HCT116 (cell line): ENCODE data around the gene HEXIM1. TPM values are rescaled to one million over a fixed set of nuclear protein-coding genes. Genes with fewer than 3 reads are reported as not detected.

Experiments used
- ATAC-seq: fragments of 200-7000 bp; cut with Tn5 transposase; 2 replicates; pipeline ENCODE4 v1.9.1; 2020; ENCODE audit warnings: mild to moderate bottlenecking, moderate library complexity
- BruUV-seq: library from RNA; stranded (reverse); fragments of 400-500 nt; replicated peaks from 2 replicates; lab custom pipeline; 2021; lab: Mats Ljungman, UMichigan
- CTCF ChIA-PET: fragments of 300-600 bp; sonication (Branson Sonifier 250); formaldehyde crosslinking; loops from one replicate; lab custom pipeline; 2021; ENCODE audit warnings: antibody characterized with exemption; lab: Charles Lee
- POLR2A ChIA-PET: fragments of 300-600, 350-600 bp; sonication (Branson Sonifier 250); formaldehyde crosslinking; loops from one replicate; lab custom pipeline; 2021; ENCODE audit warnings: antibody characterized with exemption; lab: Charles Lee
- RAD21 ChIA-PET, 2 experiments: fragments of 300-600 bp; sonication (Branson Sonifier 250); formaldehyde crosslinking; loops; one replicate each; lab custom pipeline; 2023; ENCODE audit warnings: low total read pairs in 2 of 2; ENCODE audit not compliant: uncharacterized antibody in 2 of 2, unreplicated experiment in 2 of 2, low non-redundant PET in 1 of 2; lab: Charles Lee
- DNase-seq: peaks from one replicate; pipeline ENCODE4 v3.0.0-alpha.2; 2010; ENCODE audit warnings: low read depth, low spot score
- H2AFZ ChIP-seq: fragments of 200-600 bp; shearing (Covaris generic), sonication (generic); 2 replicates; pipeline ENCODE4 v1.6.1; 2017; ENCODE audit warnings: low read depth, mixed run types, mixed read lengths, antibody characterized with exemption, low read length; ENCODE audit not compliant: poor library complexity, severe bottlenecking
- H3K27ac ChIP-seq: 2 replicates; pipeline ENCODE4 v1.5.1; 2012; ENCODE audit warnings: low read depth, low read length
- H3K27me3 ChIP-seq: fragments of 200-600 bp; sonication (generic); 2 replicates; pipeline ENCODE4 v1.6.1; 2016; ENCODE audit warnings: mixed run types, low read length, mixed read lengths; ENCODE audit not compliant: insufficient read depth
- H3K36me3 ChIP-seq, 2 experiments: fragments of 200-500 bp in 1 of 2; fragments of 200-600 bp in 1 of 2; sonication (Bioruptor generic) in 1 of 2; sonication (generic) in 1 of 2; 2 replicates each; pipeline versions ENCODE4 v1.5.1 to v1.6.1; 2014 to 2016; ENCODE audit warnings: low read length in 2 of 2, inconsistent platforms in 1 of 2, mixed read lengths in 1 of 2, mixed run types in 1 of 2; ENCODE audit not compliant: insufficient read depth in 2 of 2, control insufficient read depth in 1 of 2
- H3K4me1 ChIP-seq, 2 experiments: fragments of 200-600 bp in 1 of 2; sonication (generic) in 1 of 2; 2 replicates each; pipeline versions ENCODE4 v1.5.1 to v1.6.1; 2012 to 2017; ENCODE audit warnings: low read length in 2 of 2, inconsistent platforms in 1 of 2, mild to moderate bottlenecking in 1 of 2, mixed read lengths in 1 of 2, mixed run types in 1 of 2, moderate library complexity in 1 of 2; ENCODE audit not compliant: insufficient read depth in 2 of 2, control insufficient read depth in 1 of 2
- H3K4me2 ChIP-seq: fragments of 200-600 bp; sonication (generic); 2 replicates; pipeline ENCODE4 v1.6.1; 2017; ENCODE audit warnings: mixed run types, low read length, mixed read lengths
- H3K4me3 ChIP-seq, 2 experiments: fragments of 200-600 bp in 1 of 2; sonication (generic) in 1 of 2; replicated peaks in 1 of 2; 2 replicates each; pipeline ENCODE4 v1.5.1; 2011 to 2016; ENCODE audit warnings: low read length in 2 of 2, control low read depth in 1 of 2, low read depth in 1 of 2, mild to moderate bottlenecking in 1 of 2, mixed read lengths in 1 of 2, mixed run types in 1 of 2
- H3K79me2 ChIP-seq: fragments of 200-600 bp; sonication (generic); 2 replicates; pipeline ENCODE4 v1.6.1; 2017; ENCODE audit warnings: mild to moderate bottlenecking, mixed run types, low read length, moderate library complexity, mixed read lengths; ENCODE audit not compliant: insufficient read depth
- H3K9ac ChIP-seq: fragments of 200-600 bp; sonication (generic); 2 replicates; pipeline ENCODE4 v1.6.1; 2016; ENCODE audit warnings: low read length, mixed read lengths
- H3K9me2 ChIP-seq: fragments of 200-600 bp; sonication (generic), shearing (Covaris generic); 2 replicates; pipeline ENCODE4 v1.6.1; 2017; ENCODE audit warnings: mixed run types, mild to moderate bottlenecking, moderate library complexity; ENCODE audit not compliant: insufficient read depth
- H3K9me3 ChIP-seq, 2 experiments: fragments of 200-500 bp in 1 of 2; fragments of 200-600 bp in 1 of 2; sonication (Bioruptor generic) in 1 of 2; sonication (generic) in 1 of 2; 2 replicates each; pipeline ENCODE4 v1.6.1; 2014 to 2017; ENCODE audit warnings: low read length in 2 of 2, mixed read lengths in 2 of 2, inconsistent platforms in 1 of 2, low read depth in 1 of 2, mild to moderate bottlenecking in 1 of 2, mixed run types in 1 of 2, moderate library complexity in 1 of 2; ENCODE audit not compliant: control insufficient read depth in 1 of 2, insufficient read depth in 1 of 2
- H4K20me1 ChIP-seq: fragments of 200-600 bp; sonication (generic), shearing (Covaris generic); 2 replicates; pipeline ENCODE4 v1.6.1; 2017; ENCODE audit warnings: mixed run types, mild to moderate bottlenecking, moderate library complexity; ENCODE audit not compliant: insufficient read depth
- CBX3 ChIP-seq: IDR thresholded peaks from 2 replicates; pipeline ENCODE4 v1.6.1; 2012; ENCODE audit warnings: low read depth
- CEBPB ChIP-seq: IDR thresholded peaks from 2 replicates; pipeline ENCODE4 v1.6.1; 2012; ENCODE audit warnings: low read depth
- EGR1 ChIP-seq: IDR thresholded peaks from 2 replicates; pipeline ENCODE4 v1.6.1; 2012; ENCODE audit warnings: low read depth
- JUND ChIP-seq: IDR thresholded peaks from 2 replicates; pipeline ENCODE4 v1.6.1; 2012
- POLR2AphosphoS5 ChIP-seq: IDR thresholded peaks from 2 replicates; pipeline ENCODE4 v1.6.1; 2011; ENCODE audit warnings: mild to moderate bottlenecking, low read depth, low read length, moderate library complexity
- RAD21 ChIP-seq: IDR thresholded peaks from 2 replicates; pipeline ENCODE4 v1.6.1; 2012; ENCODE audit warnings: low read depth, mild to moderate bottlenecking
- SIN3A ChIP-seq: IDR thresholded peaks from 2 replicates; pipeline ENCODE4 v1.6.1; 2012; ENCODE audit warnings: low read depth
- TCF7L2 ChIP-seq: IDR thresholded peaks from 2 replicates; pipeline ENCODE4 v1.7.0; 2011; ENCODE audit warnings: borderline replicate concordance, inconsistent platforms; ENCODE audit not compliant: insufficient read depth, insufficient read length; ENCODE audit errors: extremely low read depth
- YY1 ChIP-seq: IDR thresholded peaks from 2 replicates; pipeline ENCODE4 v1.6.1; 2011; ENCODE audit warnings: low read length, low read depth, moderate library complexity, mild to moderate bottlenecking; ENCODE audit not compliant: insufficient replicate concordance; ENCODE audit errors: extremely low read depth
- intact Hi-C: fragments of 100-400 bp; cut with micrococcal nuclease; formaldehyde crosslinking; loops from 2 replicates; pipeline ENCODE4 v1.10.0; 2022
- total RNA-seq: library from RNA; stranded (reverse); gene quantifications from one replicate; pipeline ENCODE4 v1.2.1, GENCODE V29; 2021; ENCODE audit not compliant: unreplicated experiment
- TF ChIP-seq, protein P1 (sequence below): IDR thresholded peaks from 2 replicates; pipeline ENCODE4 v1.6.1; 2012; ENCODE audit warnings: low read depth
- TF ChIP-seq, protein P2 (sequence below): IDR thresholded peaks from 2 replicates; pipeline ENCODE4 v1.6.1; 2012
- TF ChIP-seq, protein P3 (sequence below), 3 experiments: fragments of 200-600 bp in 1 of 3; sonication (generic) in 1 of 3; IDR thresholded peaks in 2 of 3; conservative IDR thresholded peaks in 1 of 3; 2 replicates each; pipeline ENCODE4 v1.5.1; 2012 to 2017; ENCODE audit warnings: low read depth in 2 of 3, low read length in 2 of 3, antibody characterized with exemption in 1 of 3, borderline replicate concordance in 1 of 3, control low read depth in 1 of 3, mild to moderate bottlenecking in 1 of 3, mixed read lengths in 1 of 3, mixed run types in 1 of 3, moderate library complexity in 1 of 3; ENCODE audit not compliant: insufficient read depth in 1 of 3

Gene HEXIM1
- total RNA-seq, 1 experiment from 2014 or later, result 58.0 TPM

DNA sequence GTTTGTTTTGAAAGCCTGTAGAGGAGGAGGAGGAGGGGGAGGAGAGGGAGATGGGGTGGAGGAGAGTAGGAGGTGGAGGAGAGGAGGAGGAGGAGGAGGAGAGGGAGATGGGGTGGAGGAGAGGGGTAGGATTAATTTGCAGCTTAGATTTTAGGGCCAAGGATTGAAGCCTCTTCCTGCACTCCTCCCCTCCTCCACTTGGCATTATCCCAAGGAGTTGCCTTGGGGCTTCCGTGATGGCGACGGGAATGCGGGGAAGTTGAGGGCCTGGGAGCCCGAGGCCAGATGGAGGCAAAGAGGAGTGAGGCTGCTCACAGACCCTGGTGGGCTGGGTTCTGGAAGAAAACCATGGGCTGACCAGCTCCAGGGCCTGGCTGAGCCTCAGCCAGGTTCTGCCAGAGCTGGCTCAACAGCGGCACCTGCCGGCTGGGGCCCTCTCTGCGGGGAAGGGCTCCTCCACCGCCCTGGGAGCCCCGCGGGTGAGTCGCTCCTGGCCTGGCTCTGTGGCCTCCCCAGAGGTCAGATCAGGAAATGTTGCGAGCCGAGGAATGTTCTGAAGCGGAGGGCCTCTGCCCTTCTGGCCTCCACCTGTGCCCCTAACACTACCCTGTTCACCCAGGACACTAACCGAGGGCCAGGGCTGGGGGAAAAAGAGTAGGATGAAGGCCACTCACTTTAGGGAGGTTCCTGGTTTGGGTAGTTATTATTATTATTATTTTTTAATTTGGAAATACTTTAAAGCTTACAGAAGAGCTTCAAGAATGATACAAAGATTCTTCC is 49.5 kb downstream of the HEXIM1 start:
- DNase-seq (peak; percentile 81), ATAC-seq (peak; percentile 96)
- Histone ChIP-seq H3K9me3 (no peaks in the 10 kb centered on the region), H4K20me1 (no peaks in the 10 kb centered on the region), H3K4me2 (peak overlapping the region; percentile 63), H3K4me3 (no peak overlapping the region), H3K79me2 (no peaks in the 10 kb centered on the region), H3K36me3 (no peaks in the 10 kb centered on the region), H3K27me3 (no peaks in the 10 kb centered on the region), H2AFZ (peak overlapping the region; percentile 64), H3K4me1 (peaks cover 12 to 31% of the 10 kb centered on the region in 2 experiments; a peak in 3 of 4 replicates), H3K9me2 (no peaks in the 10 kb centered on the region), H3K9ac (peak overlapping the region; percentile 36), H3K27ac (peak overlapping the region; percentile 53)
- intact Hi-C loops, result loop anchor here (1.0 kb wide), 2 partner anchors 49 to 62 kb away; partner anchors contain the start of genes ACBD4 and HEXIM1
- ChIA-PET CTCF (interaction anchor here (0.6 to 6.6 kb wide), 25 partner anchors 9 to 181 kb away, joined by 3 to 157 read pairs (median 5); partner anchors contain the start of genes ACBD4, FMNL1, HEXIM1 and HEXIM2), POLR2A (interaction anchor here (1.0 to 3.7 kb wide), 7 partner anchors 22 to 70 kb away, joined by 3 to 141 read pairs (median 6); partner anchors contain the start of genes ACBD4, HEXIM1 and HEXIM2), RAD21 (interaction anchor here (0.6 to 2.9 kb wide), 12 partner anchors 24 to 64 kb away, joined by 3 to 25 read pairs (median 8); partner anchors contain the start of genes ACBD4 (in 2 of the 2) and HEXIM2 (in 2 of the 2))
- TF ChIP-seq CBX3, result no peak
- peak; percentile 15 for TF ChIP-seq YY1
- TF ChIP-seq JUND, result no peak
- no peak for TF ChIP-seq EGR1
- peak; percentile 100 for TF ChIP-seq RAD21
- TF ChIP-seq, protein P1, sequence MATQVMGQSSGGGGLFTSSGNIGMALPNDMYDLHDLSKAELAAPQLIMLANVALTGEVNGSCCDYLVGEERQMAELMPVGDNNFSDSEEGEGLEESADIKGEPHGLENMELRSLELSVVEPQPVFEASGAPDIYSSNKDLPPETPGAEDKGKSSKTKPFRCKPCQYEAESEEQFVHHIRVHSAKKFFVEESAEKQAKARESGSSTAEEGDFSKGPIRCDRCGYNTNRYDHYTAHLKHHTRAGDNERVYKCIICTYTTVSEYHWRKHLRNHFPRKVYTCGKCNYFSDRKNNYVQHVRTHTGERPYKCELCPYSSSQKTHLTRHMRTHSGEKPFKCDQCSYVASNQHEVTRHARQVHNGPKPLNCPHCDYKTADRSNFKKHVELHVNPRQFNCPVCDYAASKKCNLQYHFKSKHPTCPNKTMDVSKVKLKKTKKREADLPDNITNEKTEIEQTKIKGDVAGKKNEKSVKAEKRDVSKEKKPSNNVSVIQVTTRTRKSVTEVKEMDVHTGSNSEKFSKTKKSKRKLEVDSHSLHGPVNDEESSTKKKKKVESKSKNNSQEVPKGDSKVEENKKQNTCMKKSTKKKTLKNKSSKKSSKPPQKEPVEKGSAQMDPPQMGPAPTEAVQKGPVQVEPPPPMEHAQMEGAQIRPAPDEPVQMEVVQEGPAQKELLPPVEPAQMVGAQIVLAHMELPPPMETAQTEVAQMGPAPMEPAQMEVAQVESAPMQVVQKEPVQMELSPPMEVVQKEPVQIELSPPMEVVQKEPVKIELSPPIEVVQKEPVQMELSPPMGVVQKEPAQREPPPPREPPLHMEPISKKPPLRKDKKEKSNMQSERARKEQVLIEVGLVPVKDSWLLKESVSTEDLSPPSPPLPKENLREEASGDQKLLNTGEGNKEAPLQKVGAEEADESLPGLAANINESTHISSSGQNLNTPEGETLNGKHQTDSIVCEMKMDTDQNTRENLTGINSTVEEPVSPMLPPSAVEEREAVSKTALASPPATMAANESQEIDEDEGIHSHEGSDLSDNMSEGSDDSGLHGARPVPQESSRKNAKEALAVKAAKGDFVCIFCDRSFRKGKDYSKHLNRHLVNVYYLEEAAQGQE, result no peak
- no peak for TF ChIP-seq SIN3A
- TF ChIP-seq, protein P2, sequence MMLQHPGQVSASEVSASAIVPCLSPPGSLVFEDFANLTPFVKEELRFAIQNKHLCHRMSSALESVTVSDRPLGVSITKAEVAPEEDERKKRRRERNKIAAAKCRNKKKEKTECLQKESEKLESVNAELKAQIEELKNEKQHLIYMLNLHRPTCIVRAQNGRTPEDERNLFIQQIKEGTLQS, result no peak
- no peak for TF ChIP-seq CEBPB
- TF ChIP-seq POLR2AphosphoS5, result peak; percentile 69
- TF ChIP-seq, protein P3, sequence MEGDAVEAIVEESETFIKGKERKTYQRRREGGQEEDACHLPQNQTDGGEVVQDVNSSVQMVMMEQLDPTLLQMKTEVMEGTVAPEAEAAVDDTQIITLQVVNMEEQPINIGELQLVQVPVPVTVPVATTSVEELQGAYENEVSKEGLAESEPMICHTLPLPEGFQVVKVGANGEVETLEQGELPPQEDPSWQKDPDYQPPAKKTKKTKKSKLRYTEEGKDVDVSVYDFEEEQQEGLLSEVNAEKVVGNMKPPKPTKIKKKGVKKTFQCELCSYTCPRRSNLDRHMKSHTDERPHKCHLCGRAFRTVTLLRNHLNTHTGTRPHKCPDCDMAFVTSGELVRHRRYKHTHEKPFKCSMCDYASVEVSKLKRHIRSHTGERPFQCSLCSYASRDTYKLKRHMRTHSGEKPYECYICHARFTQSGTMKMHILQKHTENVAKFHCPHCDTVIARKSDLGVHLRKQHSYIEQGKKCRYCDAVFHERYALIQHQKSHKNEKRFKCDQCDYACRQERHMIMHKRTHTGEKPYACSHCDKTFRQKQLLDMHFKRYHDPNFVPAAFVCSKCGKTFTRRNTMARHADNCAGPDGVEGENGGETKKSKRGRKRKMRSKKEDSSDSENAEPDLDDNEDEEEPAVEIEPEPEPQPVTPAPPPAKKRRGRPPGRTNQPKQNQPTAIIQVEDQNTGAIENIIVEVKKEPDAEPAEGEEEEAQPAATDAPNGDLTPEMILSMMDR (IDR thresholded peaks at IDR 0.05 in 2 of 3, conservative IDR thresholded peaks at IDR 0.05 in 1 of 3; ENCODE audit: borderline replicate concordance in 1 of 3, insufficient read depth in 1 of 3, low read depth in 2 of 3, low read length in 2 of 3), result peak; percentile 98 to 99 (median 99)
- no peak for TF ChIP-seq TCF7L2
- BruUV-seq, result no TSS peak
